C1 segment of cervical spinal cord (tissue), 14 donors: ENCODE data around the gene C4A.
"Not testable (repeated sequence)": the region's sequence is repeated elsewhere in the genome, so short reads cannot be mapped to it uniquely, and the experiment has no call there.

Experiments
- DNase-seq, 14 donors: peaks; one replicate each; lab custom pipeline; 2025; lab: John Stamatoyannopoulos, UW

Gene C4A

DNA sequence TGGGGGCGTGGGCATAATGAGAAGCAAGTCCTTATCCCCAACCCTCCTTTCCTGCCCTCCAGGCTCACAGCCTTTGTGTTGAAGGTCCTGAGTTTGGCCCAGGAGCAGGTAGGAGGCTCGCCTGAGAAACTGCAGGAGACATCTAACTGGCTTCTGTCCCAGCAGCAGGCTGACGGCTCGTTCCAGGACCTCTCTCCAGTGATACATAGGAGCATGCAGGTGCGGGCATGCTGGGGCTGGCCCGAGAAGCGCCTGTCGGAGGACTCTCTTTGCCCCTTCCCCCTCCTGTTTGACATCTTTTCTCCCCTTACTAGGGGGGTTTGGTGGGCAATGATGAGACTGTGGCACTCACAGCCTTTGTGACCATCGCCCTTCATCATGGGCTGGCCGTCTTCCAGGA, 46.8 kb downstream of the C4A start:
- DNase-seq = not testable (repeated sequence)

DNA sequence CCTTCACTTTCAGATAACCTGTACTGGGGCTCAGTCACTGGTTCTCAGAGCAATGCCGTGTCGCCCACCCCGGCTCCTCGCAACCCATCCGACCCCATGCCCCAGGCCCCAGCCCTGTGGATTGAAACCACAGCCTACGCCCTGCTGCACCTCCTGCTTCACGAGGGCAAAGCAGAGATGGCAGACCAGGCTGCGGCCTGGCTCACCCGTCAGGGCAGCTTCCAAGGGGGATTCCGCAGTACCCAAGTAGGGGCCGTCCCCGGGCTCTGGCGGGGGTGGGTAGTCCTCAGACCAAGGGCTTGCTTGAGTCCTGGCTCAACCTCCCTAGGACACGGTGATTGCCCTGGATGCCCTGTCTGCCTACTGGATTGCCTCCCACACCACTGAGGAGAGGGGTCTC, 47.7 kb downstream of the C4A start:
- DNase-seq = not testable (repeated sequence)

DNA sequence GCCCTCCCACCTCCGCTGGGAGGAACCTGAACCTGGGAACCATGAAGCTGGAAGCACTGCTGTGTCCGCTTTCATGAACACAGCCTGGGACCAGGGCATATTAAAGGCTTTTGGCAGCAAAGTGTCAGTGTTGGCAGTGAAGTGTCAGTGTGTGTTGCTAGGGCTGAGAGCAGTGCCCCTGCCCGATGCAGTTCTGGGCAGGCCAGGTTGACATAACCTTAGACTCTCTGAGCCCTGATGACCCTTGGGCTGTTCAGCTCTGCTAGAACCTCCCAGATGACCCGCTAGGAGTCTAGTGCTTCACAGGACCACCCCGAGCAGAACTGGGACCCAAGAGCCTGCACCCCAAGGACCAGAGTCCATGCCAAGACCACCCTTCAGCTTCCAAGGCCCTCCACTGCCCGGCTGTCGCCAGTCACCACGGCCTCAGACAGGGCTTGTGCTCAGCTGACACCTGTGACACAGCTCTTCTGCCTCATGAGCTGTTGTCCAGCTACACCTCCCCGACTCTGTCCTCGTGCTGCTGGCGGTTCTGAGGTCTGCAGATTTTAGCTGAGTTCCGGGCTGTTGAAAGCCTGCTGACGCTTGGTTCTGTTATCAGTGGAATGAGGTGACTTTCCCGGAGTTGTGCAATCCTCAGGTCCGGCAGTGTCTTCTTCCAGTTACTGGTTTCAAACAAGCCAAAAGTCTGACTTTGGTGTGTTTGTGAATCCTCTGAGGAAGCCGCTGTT, 53.6 kb downstream of the C4A start:
- not testable (repeated sequence) for DNase-seq

GRCh38 chr6:32037136-32037535, 55.3 kb downstream of the C4A start:
- DNase-seq = not testable (repeated sequence)

DNA sequence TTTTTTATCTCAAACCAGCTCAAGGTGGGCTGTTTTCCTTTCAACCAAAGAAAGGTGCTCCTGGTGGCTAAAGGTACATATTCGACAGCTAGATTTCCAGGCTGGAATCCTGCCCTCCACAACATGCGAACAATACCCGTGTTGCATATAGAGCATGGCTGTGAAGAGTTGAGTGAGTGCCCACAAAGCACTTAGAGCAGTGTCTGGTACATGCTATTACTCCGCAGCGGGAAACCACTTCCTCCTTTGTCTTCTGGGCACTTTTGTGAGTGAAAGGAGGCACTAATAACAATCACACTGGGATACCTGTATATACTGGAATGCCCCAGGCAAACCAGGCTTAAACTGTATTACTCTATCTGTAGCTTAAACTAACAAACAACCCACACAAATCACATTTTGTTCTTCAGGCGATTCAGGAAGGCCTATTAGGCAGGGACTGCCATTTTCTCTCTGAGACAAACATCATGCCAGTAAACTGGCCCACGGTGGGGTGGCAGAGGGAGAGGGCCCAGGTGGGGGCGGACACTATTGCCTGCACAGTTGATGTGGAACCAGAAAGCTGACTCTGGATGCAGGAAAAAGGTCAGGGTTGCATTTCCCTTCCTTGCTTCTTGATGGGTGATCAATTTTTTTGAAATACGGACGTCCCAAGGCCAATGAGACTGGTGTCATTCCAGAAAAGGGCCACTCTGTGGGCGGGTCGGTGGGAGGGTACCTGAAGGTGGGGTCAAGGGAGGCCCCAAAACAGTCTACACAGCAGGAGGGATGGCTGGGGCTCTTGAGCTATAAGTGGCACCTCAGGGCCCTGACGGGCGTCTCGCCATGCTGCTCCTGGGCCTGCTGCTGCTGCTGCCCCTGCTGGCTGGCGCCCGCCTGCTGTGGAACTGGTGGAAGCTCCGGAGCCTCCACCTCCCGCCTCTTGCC, 56.0 kb downstream of the C4A start, which contains the start of gene CYP21A2:
TSS of gene CYP21A2 (plus strand) at position 818 of the 927 bp plus-strand sequence. CDS start at position 826, 8 bp downstream.
- not testable (repeated sequence) for DNase-seq

DNA sequence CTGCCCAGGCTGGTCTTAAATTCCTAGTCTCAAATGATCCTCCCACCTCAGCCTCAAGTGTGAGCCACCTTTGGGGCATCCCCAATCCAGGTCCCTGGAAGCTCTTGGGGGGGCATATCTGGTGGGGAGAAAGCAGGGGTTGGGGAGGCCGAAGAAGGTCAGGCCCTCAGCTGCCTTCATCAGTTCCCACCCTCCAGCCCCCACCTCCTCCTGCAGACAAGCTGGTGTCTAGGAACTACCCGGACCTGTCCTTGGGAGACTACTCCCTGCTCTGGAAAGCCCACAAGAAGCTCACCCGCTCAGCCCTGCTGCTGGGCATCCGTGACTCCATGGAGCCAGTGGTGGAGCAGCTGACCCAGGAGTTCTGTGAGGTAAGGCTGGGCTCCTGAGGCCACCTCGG, 57.0 kb downstream of the C4A start:
- DNase-seq = not testable (repeated sequence)

- DNase-seq = not testable (repeated sequence)
These were observed 57.7 kb downstream of the C4A start for GRCh38 chr6:32039321-32040274.

GRCh38 chr6:32040299-32041049, 58.6 kb downstream of the C4A start:
- not testable (repeated sequence) for DNase-seq

GRCh38 chr6:32041050-32041321, 59.1 kb downstream of the C4A start:
- DNase-seq = not testable (repeated sequence)

DNA sequence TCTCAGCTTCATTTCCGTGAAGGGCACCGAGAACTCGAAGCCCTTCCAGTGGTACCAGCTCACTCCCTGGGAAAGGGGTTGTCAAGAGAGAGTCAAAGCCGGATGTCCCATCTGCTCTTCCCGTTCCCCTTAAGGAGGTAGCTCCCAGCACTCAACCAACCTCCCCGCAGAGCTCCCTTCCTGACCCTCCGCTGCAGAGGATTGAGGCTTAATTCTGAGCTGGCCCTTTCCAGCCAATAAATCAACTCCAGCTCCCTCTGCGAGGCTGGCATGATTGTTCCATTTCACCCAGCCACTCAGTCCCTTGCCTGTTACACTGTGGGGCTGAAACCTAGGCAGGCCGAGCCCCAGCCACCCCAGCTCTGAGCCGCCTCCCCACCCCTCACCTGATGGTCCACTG, 59.5 kb downstream of the C4A start:
- DNase-seq = not testable (repeated sequence)

DNA sequence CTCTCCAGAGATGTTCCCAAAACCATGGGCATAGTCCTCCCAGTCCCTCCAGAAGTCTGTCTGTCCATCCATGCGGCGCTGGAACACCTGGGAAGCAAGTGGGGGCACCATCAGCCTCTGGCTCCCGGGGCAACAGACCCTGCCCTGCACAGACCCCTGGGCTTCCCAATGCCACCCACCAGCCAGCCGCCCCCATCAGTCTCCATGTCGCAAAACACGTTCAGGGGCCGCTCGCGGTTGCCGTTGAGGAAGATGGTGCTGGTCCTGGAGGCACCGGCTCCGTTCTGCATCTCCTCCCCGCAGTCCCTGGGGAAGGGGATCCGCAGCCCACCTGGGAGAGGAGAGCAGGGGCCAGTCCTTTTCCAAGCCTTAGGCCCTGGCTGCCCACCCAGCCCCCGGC, 60.4 kb downstream of the C4A start:
- not testable (repeated sequence) for DNase-seq

GRCh38 chr6:32043589-32044380, 61.9 kb downstream of the C4A start:
- not testable (repeated sequence) for DNase-seq

DNA sequence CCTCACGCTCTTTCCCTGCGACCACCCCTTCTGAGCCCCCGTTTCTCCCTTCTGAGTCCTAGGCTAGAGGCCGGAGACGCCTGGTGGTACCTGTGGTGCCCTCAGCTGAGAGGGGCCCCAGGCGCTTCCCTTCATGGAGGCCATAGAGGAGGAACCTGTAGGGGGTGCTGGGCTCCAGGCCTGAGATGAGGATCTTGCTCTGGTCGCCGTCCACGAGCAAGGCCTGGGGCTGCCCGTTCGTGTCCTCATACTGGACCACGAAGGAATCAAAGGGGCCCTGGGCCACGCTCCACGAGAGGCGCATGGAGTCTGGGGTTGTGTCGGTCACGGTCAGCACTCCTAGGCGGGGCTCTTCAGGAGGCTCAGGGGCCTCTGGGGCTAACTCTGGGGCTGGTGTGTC, 63.1 kb downstream of the C4A start:
- DNase-seq = not testable (repeated sequence)

GRCh38 chr6:32045811-32046449, 64.1 kb downstream of the C4A start:
- peak in 2 of 14 donors; percentile 37 to 69 for DNase-seq

GRCh38 chr6:32046450-32047083, 64.7 kb downstream of the C4A start:
- peak in 7 of 14 donors; percentile 7 to 88 (median 41) for DNase-seq

DNA sequence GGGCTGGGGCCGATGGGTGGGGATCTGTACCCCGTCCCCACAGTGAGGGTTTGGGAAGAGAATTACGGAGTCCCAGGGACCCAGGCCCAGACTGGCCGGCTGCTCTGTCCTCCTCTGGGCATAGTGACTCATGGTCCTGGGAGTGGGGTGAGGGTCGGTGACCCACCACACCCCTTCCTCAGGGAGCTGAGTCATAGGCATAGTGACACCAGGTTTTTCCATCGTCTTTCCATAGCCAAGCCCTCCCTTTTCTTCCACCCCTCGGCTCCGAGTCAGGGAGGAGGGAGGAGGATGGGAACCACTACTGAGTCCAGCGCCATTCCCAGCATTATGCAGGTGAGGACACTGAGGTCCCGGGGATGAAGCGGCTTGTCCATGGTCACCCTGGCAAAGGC, 65.2 kb downstream of the C4A start:
- DNase-seq = peak in 3 of 14 donors; percentile 27 to 88 (median 59)

DNA sequence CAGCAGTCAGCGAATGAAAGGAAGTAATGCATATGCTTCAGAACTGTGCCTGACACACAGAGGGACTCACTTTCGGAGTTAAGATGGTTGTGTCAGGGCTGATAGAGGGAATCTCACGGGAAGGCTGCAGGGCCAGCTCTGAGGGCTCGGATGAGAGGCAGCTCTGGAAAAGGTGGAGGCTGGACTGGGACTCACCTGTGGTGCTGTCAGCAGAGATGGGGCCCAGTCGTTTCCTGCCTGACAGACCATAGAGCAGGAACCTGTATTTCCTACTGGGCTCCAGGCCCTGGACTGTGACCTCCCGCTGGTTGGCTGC, 65.6 kb downstream of the C4A start:
- DNase-seq = no peak

- DNase-seq = peak in 9 of 14 donors; percentile 10 to 61 (median 29)
These were observed 66.3 kb downstream of the C4A start for GRCh38 chr6:32047855-32048766.
